Activated CD8-positive, alpha-beta T cell treated with anti-CD3 and anti-CD28 coated beads for 36 hours (primary cell): ENCODE results near the gene MUC4. TPM values are rescaled to one million over a fixed set of nuclear protein-coding genes. Genes with fewer than 3 reads are reported as not detected.
A peak's percentile ranks its signal among the peaks of the same experiment; 100 is the strongest.

Experiments used
- ATAC-seq: fragments of 200-7000 bp; cut with Tn5 transposase; one replicate; pipeline ENCODE4 v1.10.0; 2021; ENCODE audit warnings: mild to moderate bottlenecking, moderate library complexity
- CTCF ChIA-PET: fragments of 350-600 bp; sonication (Branson Sonifier 250); formaldehyde crosslinking; loops from one replicate; lab custom pipeline; 2021; ENCODE audit warnings: antibody characterized with exemption; lab: Charles Lee
- POLR2A ChIA-PET: fragments of 350-600 bp; sonication (Branson Sonifier 250); formaldehyde crosslinking; loops from one replicate; lab custom pipeline; 2021; ENCODE audit warnings: antibody characterized with exemption; lab: Charles Lee
- DNase-seq: peaks from one replicate; pipeline ENCODE4 v3.0.0-alpha.2; 2020
- H3K27ac Mint-ChIP-seq: one replicate; pipeline ENCODE4 v1.8.0; 2021; ENCODE audit warnings: mild to moderate bottlenecking, mixed read lengths
- H3K27me3 Mint-ChIP-seq: one replicate; pipeline ENCODE4 v1.8.0; 2021; ENCODE audit warnings: mixed read lengths
- H3K36me3 Mint-ChIP-seq: one replicate; pipeline ENCODE4 v1.8.0; 2021; ENCODE audit warnings: low read depth, mixed read lengths
- H3K4me1 Mint-ChIP-seq: one replicate; pipeline ENCODE4 v1.8.0; 2021; ENCODE audit warnings: low read depth, mixed read lengths
- H3K4me3 Mint-ChIP-seq: one replicate; pipeline ENCODE4 v1.8.0; 2021; ENCODE audit warnings: mild to moderate bottlenecking, moderate library complexity, mixed read lengths
- H3K9me3 Mint-ChIP-seq: one replicate; pipeline ENCODE4 v1.8.0; 2021; ENCODE audit warnings: mixed read lengths
- intact Hi-C: fragments of 100-400 bp; cut with micrococcal nuclease; formaldehyde crosslinking; loops from one replicate; pipeline ENCODE4 v1.10.0; 2022
- total RNA-seq, 2 experiments: library from RNA; stranded (reverse); gene quantifications; one replicate each; pipeline ENCODE4 v1.2.3, GENCODE V29; 2021
- TF ChIP-seq, protein P1 (sequence below): fragments of 200-600 bp; IDR thresholded peaks from one replicate; pipeline ENCODE4 v1.8.0; 2022; ENCODE audit warnings: antibody characterized with exemption, mild to moderate bottlenecking

The MUC4 gene
- total RNA-seq, 2 experiments from 2014 or later: 0.20 to 0.31 TPM

DNA sequence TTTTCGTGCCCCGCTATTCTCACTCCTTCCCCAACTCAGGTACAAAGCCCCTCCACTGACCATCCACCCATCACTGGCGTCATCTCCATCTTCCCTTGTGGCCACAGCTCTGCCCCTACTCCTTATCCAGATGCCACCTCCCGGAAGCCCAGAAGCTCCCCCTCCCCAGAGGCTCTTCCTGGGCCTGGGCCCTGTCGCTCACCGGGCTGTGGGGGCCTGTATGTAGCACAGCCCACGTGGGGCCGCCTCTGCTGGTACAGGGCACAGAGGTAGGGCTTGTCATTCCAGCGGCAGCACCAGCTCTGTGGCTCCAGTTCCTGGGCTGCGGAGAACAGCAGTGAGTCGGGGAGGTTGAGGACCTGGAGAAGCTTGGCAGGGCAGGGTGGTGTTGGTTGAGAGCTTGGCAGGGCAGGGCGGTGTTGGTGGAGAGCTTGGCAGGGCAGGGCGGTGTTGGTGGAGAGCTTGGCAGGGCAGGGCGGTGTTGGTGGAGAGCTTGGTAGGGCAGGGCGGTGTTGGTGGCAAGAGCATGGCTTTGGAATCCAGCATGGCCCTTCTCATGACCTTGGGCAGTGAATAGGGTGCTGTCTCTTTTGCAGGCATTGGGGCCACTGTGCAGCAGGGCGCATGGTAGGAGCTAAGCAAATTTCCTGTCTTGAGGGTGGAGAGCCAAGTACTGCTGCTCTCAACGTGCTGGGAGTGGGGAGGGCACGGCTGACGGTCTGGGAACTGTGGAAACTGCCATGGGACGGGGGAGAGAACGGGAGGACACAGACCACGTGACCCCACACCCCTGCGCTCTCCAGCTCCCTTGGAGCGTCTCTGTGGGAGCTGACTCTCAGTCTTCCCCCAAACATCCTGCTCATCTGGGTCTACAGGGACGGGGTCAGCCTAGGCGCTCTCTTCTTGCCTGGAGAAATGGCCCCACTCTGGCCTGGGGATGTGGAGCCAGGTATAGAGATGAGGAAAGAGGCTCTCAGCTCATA, 47.6 kb downstream of the MUC4 start:
- TF ChIP-seq, protein P1, sequence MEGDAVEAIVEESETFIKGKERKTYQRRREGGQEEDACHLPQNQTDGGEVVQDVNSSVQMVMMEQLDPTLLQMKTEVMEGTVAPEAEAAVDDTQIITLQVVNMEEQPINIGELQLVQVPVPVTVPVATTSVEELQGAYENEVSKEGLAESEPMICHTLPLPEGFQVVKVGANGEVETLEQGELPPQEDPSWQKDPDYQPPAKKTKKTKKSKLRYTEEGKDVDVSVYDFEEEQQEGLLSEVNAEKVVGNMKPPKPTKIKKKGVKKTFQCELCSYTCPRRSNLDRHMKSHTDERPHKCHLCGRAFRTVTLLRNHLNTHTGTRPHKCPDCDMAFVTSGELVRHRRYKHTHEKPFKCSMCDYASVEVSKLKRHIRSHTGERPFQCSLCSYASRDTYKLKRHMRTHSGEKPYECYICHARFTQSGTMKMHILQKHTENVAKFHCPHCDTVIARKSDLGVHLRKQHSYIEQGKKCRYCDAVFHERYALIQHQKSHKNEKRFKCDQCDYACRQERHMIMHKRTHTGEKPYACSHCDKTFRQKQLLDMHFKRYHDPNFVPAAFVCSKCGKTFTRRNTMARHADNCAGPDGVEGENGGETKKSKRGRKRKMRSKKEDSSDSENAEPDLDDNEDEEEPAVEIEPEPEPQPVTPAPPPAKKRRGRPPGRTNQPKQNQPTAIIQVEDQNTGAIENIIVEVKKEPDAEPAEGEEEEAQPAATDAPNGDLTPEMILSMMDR: no peak
- ATAC-seq: no peak
- CTCF ChIA-PET: interaction anchor here (1.3 kb wide), 1 partner anchor 130 kb away, joined by 3 read pairs; no protein-coding TSS in a partner anchor
- intact Hi-C loops: no loop called here
- no peaks in the 10 kb centered on the region for H3K36me3 Mint-ChIP-seq
- DNase-seq: peak; percentile 1
- H3K9me3 Mint-ChIP-seq: no peaks in the 10 kb centered on the region
- H3K4me3 Mint-ChIP-seq: no peak overlapping the region
- POLR2A ChIA-PET: no interaction called here
- no peak overlapping the region for H3K27ac Mint-ChIP-seq
- H3K4me1 Mint-ChIP-seq: no peaks in the 10 kb centered on the region
- H3K27me3 Mint-ChIP-seq: peaks cover 37% of the 10 kb centered on the region

DNA sequence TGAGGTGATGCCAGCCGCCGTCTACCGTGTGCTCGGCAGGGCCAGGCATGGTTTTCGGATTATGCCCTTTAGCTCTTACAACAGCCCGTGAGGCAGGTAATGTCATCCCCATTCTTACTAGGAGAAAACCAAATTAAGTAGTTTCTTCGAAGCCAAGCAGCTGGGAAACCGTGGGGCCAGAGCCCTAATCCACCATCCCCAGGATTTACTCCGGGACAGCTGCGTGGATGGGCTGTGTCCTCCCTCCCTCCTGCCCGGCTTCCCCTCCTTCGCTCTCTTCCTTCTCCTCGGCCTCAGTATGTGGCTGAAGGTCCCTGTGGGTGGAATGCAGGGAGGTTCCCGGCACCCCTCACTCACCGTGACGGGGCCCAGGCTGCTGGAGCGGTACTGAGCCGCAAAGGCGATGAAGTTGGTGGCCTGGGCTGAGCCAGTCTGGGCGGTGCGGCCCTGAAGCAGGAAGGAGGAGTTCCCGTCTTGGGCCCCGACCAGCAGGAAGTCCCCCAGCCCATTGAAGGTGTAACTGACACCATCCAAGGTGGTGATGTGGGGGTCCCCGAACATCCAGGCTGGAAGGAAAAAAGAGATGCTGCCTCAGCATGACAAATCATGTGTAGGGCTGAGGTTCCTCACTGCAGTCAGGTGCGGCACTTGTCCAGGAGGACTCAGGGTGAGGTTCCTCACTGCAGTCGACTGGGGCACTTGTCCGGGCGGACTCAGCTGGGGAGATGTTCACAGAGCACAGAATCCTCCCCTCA, 48.5 kb downstream of the MUC4 start:
- ChIA-PET CTCF (interaction anchor here (1.3 to 1.8 kb wide), 2 partner anchors 87 to 131 kb away, joined by 3 to 4 read pairs; no protein-coding TSS in a partner anchor), POLR2A (no interaction called here)
- Mint-ChIP-seq H3K36me3 (no peaks in the 10 kb centered on the region), H3K4me3 (no peak overlapping the region), H3K27me3 (peaks cover 39% of the 10 kb centered on the region), H3K27ac (no peak overlapping the region), H3K4me1 (no peaks in the 10 kb centered on the region), H3K9me3 (no peaks in the 10 kb centered on the region)
- TF ChIP-seq, protein P1: no peak
- DNase-seq (peak; percentile 0), ATAC-seq (no peak)
- intact Hi-C loops: no loop called here

DNA sequence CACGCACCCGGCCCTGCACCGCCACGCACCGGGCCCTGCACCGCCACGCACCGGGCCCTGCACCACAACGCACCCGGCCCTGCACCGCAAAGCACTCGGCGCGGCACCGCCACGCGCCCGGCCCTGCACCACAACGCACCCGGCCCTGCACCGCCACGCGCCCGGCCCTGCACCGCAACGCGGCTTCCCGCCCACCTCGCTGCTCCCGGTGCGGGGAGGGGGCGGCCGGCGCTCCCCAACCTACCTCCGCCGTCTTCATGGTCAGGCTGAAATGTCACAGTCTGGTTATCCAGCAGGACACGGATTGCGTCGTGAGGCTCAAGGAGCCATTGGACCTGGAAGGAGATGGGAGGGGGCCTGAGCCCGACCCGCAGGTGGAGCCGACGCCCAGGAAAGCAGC, 49.1 kb downstream of the MUC4 start:
- POLR2A ChIA-PET: no interaction called here
- peaks cover 43% of the 10 kb centered on the region for H3K27me3 Mint-ChIP-seq

DNA sequence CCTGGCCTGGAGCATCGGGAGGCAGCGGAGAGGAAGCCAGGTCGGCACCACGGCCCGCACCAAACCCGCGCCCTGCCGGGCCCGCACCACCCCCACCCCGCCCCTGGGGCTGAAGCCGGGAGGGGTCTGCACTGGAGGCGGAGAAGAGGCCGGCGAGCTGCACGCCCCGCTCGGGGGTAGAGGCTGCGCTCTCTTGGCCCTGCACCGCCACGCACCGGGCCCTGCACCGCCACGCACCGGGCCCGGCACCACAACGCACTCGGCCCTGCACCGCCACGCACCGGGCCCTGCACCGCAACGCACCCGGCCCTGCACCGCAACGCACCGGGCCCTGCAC, 49.5 kb downstream of the MUC4 start:
- Mint-ChIP-seq H3K27me3 (peaks cover 43% of the 10 kb centered on the region), H3K4me1 (no peaks in the 10 kb centered on the region), H3K36me3 (no peaks in the 10 kb centered on the region), H3K4me3 (no peak overlapping the region), H3K27ac (no peak overlapping the region), H3K9me3 (no peaks in the 10 kb centered on the region)
- intact Hi-C loops: no loop called here
- POLR2A ChIA-PET: no interaction called here
- ATAC-seq: no peak
- CTCF ChIA-PET: interaction anchor here (1.8 kb wide), 1 partner anchor 88 kb away, joined by 4 read pairs; no protein-coding TSS in a partner anchor
- DNase-seq: no peak
- TF ChIP-seq, protein P1: no peak

More for the DNA sequence above, 49.1 kb downstream of the MUC4 start:
- ATAC-seq (no peak), DNase-seq (peak; percentile 0)
- H3K36me3 Mint-ChIP-seq: no peaks in the 10 kb centered on the region
- no peaks in the 10 kb centered on the region for H3K9me3 Mint-ChIP-seq
- intact Hi-C loops: no loop called here
- no peak overlapping the region for H3K4me3 Mint-ChIP-seq
- H3K27ac Mint-ChIP-seq: no peak overlapping the region
- TF ChIP-seq, protein P1: no peak
- H3K4me1 Mint-ChIP-seq: no peaks in the 10 kb centered on the region
- CTCF ChIA-PET: interaction anchor here (1.8 kb wide), 1 partner anchor 87 kb away, joined by 4 read pairs; no protein-coding TSS in a partner anchor
